OCI-LY7 (cell line): ENCODE measurements around the gene ADAMTSL3.
"Not testable (repeated sequence)": the region's sequence is repeated elsewhere in the genome, so short reads cannot be mapped to it uniquely, and the experiment has no call there.

Experiments used
- EZH2phosphoT487 ChIP-seq: fragments of 200-600 bp; sonication (generic); IDR thresholded peaks from 2 replicates; pipeline ENCODE4 v1.6.1; 2018; ENCODE audit warnings: low read depth, borderline replicate concordance, mild to moderate bottlenecking, mixed run types, antibody characterized with exemption, low read length, moderate library complexity, mixed read lengths
- TF ChIP-seq, protein P1 (sequence below): fragments of 200-600 bp; sonication (generic); conservative IDR thresholded peaks from 2 replicates; pipeline ENCODE4 v1.5.1; 2014; ENCODE audit warnings: mild to moderate bottlenecking, antibody characterized with exemption, low read length, moderate library complexity, mixed read lengths

DNA sequence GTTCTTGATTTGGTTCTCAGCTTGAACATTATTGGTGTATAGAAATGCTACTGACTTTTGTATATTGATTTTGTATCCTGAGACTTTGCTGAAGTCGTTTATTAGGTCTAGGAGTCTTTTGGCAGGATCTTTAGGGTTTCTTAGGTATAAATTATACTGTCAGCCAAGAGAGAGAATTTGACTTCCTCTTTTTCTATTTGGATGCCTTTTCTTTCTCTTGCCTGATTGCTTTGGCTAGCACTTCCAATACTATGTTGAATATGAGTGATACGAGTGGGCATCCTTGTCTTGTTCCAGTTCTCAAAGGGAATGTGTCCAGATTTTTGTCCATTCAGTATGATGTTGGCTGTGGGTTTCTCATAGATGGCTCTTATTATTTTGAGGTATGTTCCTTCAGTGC lies 409.8 kb downstream of the ADAMTSL3 start:
- TF ChIP-seq, protein P1, sequence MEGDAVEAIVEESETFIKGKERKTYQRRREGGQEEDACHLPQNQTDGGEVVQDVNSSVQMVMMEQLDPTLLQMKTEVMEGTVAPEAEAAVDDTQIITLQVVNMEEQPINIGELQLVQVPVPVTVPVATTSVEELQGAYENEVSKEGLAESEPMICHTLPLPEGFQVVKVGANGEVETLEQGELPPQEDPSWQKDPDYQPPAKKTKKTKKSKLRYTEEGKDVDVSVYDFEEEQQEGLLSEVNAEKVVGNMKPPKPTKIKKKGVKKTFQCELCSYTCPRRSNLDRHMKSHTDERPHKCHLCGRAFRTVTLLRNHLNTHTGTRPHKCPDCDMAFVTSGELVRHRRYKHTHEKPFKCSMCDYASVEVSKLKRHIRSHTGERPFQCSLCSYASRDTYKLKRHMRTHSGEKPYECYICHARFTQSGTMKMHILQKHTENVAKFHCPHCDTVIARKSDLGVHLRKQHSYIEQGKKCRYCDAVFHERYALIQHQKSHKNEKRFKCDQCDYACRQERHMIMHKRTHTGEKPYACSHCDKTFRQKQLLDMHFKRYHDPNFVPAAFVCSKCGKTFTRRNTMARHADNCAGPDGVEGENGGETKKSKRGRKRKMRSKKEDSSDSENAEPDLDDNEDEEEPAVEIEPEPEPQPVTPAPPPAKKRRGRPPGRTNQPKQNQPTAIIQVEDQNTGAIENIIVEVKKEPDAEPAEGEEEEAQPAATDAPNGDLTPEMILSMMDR = not testable (repeated sequence)
- not testable (repeated sequence) for TF ChIP-seq EZH2phosphoT487
